GM23338 (cell line): ENCODE measurements around the gene CMIP.

ENCODE experiments used
- CREB1 ChIP-seq: fragments of 250-450 bp; sonication (Bioruptor Pico); IDR thresholded peaks from 2 replicates; pipeline ENCODE4 v1.5.0; 2020; ENCODE audit warnings: low read depth, mild to moderate bottlenecking, moderate library complexity
- ETS1 ChIP-seq: IDR thresholded peaks from 2 replicates; pipeline ENCODE4 v1.6.1; 2016; ENCODE audit warnings: antibody characterized with exemption
- EZH2 ChIP-seq: fragments of 200-600 bp; sonication (generic); IDR thresholded peaks from one replicate; pipeline ENCODE4 v1.8.0; 2017; ENCODE audit warnings: antibody characterized with exemption, mild to moderate bottlenecking, low read depth; ENCODE audit not compliant: unreplicated experiment
- EZH2phosphoT487 ChIP-seq: fragments of 200-600 bp; sonication (generic); IDR thresholded peaks from one replicate; pipeline ENCODE4 v1.8.1; 2018; ENCODE audit warnings: antibody characterized with exemption; ENCODE audit not compliant: unreplicated experiment
- JUNB ChIP-seq: IDR thresholded peaks from one replicate; pipeline ENCODE4 v1.6.1; 2016; ENCODE audit warnings: antibody characterized with exemption; ENCODE audit not compliant: unreplicated experiment
- POLR2AphosphoS5 ChIP-seq: IDR thresholded peaks from 2 replicates; pipeline ENCODE4 v1.6.1; 2016; ENCODE audit warnings: antibody characterized with exemption, low read depth
- REST ChIP-seq: IDR thresholded peaks from one replicate; pipeline ENCODE4 v1.6.1; 2018; ENCODE audit warnings: antibody characterized with exemption; ENCODE audit not compliant: unreplicated experiment
- STAT1 ChIP-seq: IDR thresholded peaks from one replicate; pipeline ENCODE4 v1.6.1; 2016; ENCODE audit warnings: antibody characterized with exemption; ENCODE audit not compliant: unreplicated experiment
- ZNF114 ChIP-seq: fragments of 250-450 bp; sonication (Bioruptor Pico); IDR thresholded peaks from 2 replicates; pipeline ENCODE4 v1.5.0; 2020; ENCODE audit warnings: mild to moderate bottlenecking, moderate library complexity
- ZNF331 ChIP-seq: fragments of 250-450 bp; sonication (Bioruptor Pico); IDR thresholded peaks from 2 replicates; pipeline ENCODE4 v1.5.0; 2020; ENCODE audit warnings: low read depth, mild to moderate bottlenecking, moderate library complexity
- ZNF462 ChIP-seq: fragments of 250-450 bp; sonication (Bioruptor Pico); IDR thresholded peaks from 2 replicates; pipeline ENCODE4 v1.5.0; 2020; ENCODE audit warnings: mild to moderate bottlenecking, moderate library complexity
- TF ChIP-seq, protein P1 (sequence below), 2 experiments: fragments of 200-600 bp in 1 of 2; sonication (generic) in 1 of 2; conservative IDR thresholded peaks; 2 replicates each; pipeline versions ENCODE4 v1.5.1 to v1.6.1; 2016 to 2017; ENCODE audit warnings: antibody characterized with exemption in 2 of 2, low read depth in 2 of 2, mild to moderate bottlenecking in 2 of 2, moderate library complexity in 1 of 2

- TF ChIP-seq, protein P1, sequence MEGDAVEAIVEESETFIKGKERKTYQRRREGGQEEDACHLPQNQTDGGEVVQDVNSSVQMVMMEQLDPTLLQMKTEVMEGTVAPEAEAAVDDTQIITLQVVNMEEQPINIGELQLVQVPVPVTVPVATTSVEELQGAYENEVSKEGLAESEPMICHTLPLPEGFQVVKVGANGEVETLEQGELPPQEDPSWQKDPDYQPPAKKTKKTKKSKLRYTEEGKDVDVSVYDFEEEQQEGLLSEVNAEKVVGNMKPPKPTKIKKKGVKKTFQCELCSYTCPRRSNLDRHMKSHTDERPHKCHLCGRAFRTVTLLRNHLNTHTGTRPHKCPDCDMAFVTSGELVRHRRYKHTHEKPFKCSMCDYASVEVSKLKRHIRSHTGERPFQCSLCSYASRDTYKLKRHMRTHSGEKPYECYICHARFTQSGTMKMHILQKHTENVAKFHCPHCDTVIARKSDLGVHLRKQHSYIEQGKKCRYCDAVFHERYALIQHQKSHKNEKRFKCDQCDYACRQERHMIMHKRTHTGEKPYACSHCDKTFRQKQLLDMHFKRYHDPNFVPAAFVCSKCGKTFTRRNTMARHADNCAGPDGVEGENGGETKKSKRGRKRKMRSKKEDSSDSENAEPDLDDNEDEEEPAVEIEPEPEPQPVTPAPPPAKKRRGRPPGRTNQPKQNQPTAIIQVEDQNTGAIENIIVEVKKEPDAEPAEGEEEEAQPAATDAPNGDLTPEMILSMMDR (conservative IDR thresholded peaks at IDR 0.05; ENCODE audit: low read depth in 2 of 2), result no peak
- TF ChIP-seq STAT1 (no peak), ZNF114 (CRISPR knock-in tag) (no peak), POLR2AphosphoS5 (no peak), EZH2phosphoT487 (no peak), REST (no peak), JUNB (no peak), EZH2 (no peak), CREB1 (CRISPR knock-in tag) (no peak), ZNF331 (no peak), ZNF462 (CRISPR knock-in tag) (no peak), ETS1 (no peak)
These were observed 190.7 kb downstream of the CMIP start for GRCh38 chr16:81635063-81635937.
